ENCODE data around the gene MRFAP1L1.
A peak's percentile ranks its signal among the peaks of the same experiment; 100 is the strongest.
"Not testable (repeated sequence)": the region's sequence is repeated elsewhere in the genome, so short reads cannot be mapped to it uniquely, and the experiment has no call there.

Gene MRFAP1L1

GRCh38 chr4:6733358-6734164, 23.9 kb upstream of the MRFAP1L1 start:
- no peak for DNase-seq

GRCh38 chr4:6732441-6733357, 23.0 kb upstream of the MRFAP1L1 start:
- DNase-seq: no peak

GRCh38 chr4:6731780-6732179, 22.1 kb upstream of the MRFAP1L1 start:
- no peak for DNase-seq

DNA sequence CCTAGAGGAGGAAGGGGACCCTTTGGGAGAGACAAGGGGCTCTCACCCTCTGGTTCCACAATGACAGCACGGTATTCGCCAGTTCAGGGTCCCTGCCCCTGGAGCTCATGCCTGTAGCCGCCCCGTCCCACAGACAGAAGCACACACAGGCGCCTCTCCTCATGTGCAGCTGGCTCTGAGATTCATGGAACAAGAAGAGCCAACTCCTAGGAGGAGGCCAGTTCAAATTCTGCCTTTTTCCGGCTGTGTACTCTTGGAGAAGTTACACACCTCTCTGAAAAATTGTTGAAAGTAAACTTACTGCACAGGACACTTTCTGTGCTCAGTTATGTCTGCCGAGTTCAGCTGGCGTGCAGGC, 21.6 kb upstream of the MRFAP1L1 start:
- DNase-seq: no peak

GRCh38 chr4:6730603-6731317, 21.1 kb upstream of the MRFAP1L1 start:
- no peak for DNase-seq

DNA sequence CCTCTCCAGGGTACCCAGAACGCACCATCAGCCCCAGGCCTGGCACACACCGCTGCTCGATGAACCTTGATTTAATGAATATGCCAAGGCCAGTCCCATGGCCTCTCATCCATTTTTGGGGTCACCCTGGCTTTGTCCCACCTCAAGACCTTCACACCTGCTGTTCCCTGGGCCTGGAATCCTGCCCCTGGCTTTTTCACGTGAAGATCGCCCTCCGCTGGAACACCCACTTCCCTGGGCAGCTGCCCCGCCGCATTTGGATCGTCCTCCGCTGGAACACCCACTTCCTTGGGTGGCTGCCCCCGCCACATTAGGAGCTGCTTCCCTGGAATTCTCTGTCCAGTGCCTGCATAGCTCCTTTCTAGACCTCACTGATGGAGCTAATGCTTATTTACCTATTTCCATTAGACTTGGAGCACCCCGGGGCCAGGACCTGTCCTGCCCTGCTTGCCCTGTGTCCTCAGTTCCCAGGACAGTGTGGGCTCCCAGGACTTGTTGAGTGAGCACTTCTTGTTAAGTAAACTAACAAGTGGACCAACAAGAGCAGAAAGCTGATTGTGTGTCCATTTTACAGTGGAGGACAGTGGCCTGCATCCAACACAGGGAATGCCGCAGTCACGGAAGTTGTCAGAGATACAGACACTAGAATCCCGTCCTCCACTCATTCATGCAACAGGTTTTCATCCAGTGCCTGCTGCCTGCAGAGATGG, 18.8 kb upstream of the MRFAP1L1 start:
- DNase-seq: no peak

DNA sequence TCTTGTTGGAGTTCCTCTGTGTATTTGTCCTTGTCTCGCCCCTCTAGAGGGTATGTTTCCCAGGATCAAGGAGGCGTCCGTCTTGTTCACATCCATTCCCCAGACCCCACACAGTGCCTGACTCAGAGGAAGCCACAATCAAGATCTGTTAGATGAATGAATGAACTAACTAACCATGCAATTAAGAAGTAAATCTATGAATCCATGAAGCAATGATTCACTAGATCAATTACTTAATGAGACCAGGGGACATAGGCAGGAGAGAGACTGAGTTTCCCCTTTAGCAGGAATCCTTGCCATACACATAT, 18.2 kb upstream of the MRFAP1L1 start:
- no peak for DNase-seq

GRCh38 chr4:6727081-6727942, 17.6 kb upstream of the MRFAP1L1 start:
- DNase-seq: no peak

GRCh38 chr4:6725427-6725961, 15.8 kb upstream of the MRFAP1L1 start:
- DNase-seq: not testable (repeated sequence)

- no peak for DNase-seq
These were observed 14.9 kb upstream of the MRFAP1L1 start for GRCh38 chr4:6724421-6725111.

GRCh38 chr4:6723851-6724250, 14.2 kb upstream of the MRFAP1L1 start:
- no peak for DNase-seq

- DNase-seq: no peak
These were observed 13.2 kb upstream of the MRFAP1L1 start for GRCh38 chr4:6722891-6723290.

DNA sequence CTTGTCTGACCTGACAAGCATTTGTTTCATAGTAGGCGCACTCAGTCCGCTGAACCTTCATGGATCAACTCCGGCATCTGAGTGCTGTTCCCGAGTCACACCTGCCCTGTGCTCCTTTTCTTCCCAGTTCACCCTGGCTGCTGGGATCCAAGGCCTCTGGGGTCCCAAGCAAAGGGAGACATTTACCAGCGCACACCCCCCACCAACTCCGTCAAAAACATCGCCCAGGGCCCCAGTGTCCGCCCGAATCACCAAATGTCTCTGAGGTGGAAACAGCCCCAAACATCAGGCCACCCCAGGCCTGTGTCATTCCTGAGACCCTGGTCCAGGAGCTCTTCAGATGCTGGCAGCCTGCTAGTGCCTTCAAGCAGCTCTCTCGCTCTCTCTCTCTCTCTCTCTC, 11.5 kb upstream of the MRFAP1L1 start:
- no peak for DNase-seq

DNA sequence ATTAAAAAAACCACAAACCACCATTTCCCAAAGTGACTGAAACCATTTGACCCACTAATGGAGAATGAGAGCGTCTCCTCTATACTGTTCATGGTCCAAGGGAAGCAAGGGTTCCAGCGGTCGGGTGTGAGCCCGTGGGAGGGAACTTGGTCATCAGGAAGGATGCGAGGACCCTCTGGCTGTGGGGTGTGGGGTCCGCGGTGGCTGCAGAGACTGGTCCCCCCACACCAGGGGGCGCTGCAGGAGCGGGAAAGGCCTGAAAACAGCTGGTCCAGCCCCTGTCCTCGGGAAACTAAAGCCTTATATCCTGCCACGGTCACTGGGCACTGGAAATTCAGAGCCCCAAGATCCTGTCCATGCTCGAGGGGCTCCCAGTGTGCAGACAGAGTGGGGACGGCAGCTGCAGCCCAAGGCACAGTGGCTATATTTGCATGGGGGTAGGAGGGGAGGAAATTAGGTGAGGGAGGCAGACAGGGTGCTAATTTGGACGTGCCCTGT, 10.6 kb upstream of the MRFAP1L1 start:
- DNase-seq: peak; percentile 79

DNA sequence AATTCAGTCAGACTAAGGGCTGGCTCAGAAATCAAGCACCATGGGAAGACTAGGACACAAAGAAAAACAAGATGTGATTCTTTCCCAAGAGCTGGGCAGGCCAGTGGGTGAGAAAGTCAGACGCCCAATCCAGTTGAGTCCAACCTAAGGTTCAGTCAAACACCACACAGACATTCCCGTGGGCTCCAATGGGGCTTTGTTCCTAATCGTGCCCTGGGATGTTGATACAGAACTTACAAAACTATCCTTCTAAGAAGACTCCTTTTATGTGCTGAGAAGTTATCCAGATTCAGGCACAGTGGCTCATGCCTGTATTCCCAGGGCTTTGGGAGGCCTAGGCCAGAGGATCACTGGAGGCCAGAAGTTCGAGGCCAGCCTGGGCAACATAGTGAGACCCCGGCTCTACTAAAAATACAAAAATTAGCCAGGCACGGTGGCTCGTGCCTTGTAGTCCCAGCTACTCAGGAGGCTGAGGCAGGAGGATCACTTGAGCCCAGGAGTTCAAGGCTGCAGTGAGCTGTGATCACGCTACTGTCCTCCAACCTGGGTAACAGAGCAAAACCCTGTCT, 10.0 kb upstream of the MRFAP1L1 start:
- DNase-seq: no peak

- no peak for DNase-seq
These were observed 9.4 kb upstream of the MRFAP1L1 start for GRCh38 chr4:6718932-6719610.

DNA sequence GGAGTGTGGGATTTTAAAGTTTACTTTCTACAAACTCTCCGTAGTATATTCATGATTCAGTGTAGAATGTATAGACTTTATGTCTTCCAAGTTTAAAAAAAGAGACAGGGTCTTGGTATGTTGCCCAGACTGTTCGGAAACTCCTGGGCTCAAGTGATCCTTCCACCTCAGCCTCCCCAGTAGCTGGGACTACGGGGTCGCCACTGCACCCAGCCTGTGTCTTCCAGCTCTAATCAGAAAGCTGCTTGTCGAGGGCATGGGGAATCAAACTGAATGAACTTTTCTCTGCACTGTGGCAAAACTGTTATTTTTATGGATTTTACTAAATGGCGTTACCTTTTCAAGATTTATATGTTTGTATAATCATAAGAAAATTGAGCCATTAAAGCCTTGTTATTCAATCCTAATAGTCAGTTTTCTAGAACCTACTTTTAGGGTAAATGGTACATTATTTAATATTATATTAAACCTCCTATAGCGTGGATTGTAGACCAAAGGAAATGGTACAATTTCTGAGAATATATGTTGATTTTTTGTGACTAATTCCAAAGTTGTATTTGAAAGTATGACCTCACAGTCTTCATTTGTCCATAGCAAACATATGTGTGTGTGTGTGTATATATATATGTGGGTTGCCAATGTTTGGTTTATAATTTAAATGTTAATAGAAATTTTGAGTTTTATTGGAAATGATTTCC, 7.4 kb upstream of the MRFAP1L1 start:
- DNase-seq: no peak

GRCh38 chr4:6716018-6716911, 6.6 kb upstream of the MRFAP1L1 start, which contains the start of gene BLOC1S4:
TSS of gene BLOC1S4 (plus strand) at chr4:6716174. CDS start at chr4:6716210, 36 bp downstream.
- peak; percentile 93 for DNase-seq

Measured in CD4-positive, alpha-beta T cell treated with Interleukin-17A for 1 hour (primary cell).